ENCODE measurements around the gene SELENOK.

Gene SELENOK

DNA sequence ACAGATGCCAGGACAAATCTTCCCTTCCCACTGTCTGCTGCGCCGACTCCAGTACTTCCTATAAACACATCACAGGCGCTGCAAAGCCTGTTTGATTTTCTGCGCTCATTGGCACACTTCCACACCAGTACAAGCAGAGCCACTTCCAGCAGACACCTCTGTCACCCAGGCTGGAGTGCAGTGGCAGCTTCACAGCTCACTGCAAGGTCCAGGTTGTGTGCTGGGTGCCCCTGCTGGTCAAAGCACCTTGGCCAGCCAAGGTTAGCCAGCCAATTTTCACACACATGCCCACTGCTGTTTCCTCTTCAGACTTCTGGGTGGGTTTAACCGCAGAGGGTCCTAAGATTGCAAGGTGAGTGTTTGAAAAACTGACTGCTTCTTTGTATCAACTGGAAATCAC, 50.4 kb downstream of the SELENOK start:
- no peak for DNase-seq

DNA sequence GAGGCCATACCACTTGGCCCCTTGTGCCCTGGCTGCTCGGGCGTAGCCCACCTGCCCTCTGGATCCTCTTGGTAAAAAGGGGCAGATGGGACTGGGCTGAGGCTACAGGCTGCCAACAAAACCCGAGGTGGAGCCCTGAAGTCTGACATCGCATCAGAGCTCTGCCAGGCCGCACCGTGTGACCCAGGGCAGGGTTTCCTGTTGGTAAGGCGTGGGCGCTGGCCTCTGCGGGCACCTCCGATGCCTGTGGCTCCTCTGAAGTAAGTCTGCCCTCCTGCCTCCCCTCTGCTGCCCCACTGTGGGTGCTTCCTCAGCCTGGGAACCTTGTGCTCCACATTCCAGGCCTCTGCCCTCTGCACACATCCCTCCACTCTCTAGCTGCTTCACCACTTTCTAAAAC, 54.3 kb downstream of the SELENOK start:
- DNase-seq: no peak

DNA sequence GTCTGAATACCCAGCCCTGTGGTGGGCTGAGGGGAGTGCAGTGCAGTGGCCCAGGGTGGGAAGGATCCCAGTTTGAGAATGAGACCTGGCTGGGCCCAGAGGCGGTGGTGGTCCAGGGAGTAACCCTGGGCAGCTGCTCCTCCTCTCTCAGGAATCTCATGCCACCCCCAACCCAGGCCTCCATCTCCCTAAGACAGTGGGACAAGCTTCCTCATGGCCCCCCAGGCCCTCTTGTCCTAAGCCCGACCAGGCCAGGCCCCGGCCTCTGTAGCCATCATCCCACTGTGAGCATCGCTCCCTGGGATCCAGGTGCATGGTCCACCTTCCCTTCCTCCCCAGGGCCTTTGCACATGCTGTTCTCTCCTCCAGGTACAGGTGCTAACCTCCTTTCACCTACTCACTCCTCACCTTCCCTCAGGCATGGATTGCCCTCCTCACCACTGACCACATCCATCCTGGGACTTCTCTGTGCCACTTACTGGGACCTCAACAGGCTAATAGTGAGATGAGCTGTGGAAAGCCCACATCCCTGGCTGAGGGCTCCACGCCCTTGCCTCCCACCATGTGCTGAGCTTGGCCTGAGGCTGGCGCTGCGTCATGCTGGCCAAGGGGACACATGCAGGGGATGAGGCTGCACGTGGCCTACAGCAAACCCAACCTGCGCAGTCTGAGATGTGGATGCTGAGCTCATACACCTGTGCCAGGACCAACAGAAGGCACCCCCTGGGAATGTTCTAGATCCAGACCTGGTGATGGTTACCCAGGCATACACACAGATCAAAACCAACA, 55.4 kb downstream of the SELENOK start:
- DNase-seq: no peak

DNA sequence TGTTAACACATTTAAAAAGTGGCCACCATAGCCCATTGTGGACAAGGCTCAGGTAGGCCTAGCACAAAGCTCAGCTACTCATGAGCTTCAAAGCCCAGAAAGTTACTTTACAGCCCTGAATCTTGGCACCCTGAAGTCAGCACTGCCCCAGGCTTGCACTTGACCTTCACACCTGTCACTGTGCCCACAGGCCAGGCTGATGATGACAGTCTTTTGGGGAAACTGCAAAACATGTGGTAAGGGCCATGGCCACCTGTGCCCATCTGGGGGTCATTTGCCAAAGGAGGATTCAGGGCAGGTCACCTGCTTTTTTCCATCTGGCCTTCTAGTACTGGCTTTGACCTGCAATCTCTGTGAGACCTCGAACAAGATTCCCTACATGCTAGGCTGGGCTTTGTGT, 56.4 kb downstream of the SELENOK start:
- no peak for DNase-seq

DNA sequence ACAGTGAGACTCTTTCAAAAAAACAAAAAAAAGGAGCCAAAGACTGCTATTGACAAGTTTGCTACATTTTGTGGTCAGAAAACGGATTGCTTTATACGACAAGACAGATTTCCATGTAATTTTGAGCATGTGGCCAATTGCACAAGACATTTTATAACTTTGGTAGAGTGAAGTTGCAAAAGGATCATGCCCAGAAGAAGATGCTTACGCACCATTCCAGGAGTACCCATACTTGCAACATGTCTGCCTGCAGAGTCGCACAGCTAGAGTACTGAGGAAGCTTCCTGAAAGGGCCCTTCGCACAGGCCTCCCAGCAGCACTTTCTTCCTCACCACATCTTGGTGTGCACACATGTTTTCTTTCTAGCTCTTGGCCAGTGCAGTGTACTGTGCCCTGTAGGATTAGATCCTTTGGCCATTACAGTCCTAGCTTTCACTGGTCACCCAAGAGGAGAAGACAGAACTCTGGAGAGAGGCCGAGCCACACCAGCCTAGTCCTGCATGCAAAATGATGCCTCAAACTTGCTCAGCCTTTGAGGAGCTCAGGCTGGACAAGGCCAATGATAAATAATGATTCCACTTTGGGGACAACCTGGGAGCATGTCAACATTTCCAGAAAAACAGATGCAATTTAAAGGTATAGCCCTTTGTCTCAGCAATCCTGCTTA, 57.1 kb downstream of the SELENOK start:
- DNase-seq: no peak
